Measurements from ENCODE around the gene BAG3. TPM values are rescaled to one million over a fixed set of nuclear protein-coding genes. Genes with fewer than 3 reads are reported as not detected.
"Not testable (repeated sequence)": the region's sequence is repeated elsewhere in the genome, so short reads cannot be mapped to it uniquely, and the experiment has no call there.

BAG3 gene
- total RNA-seq, 4 donors from 2014 or later: 337 to 626 (median 393) TPM

GRCh38 chr10:119706521-119707278 lies 55.5 kb downstream of the BAG3 start:
- TF ChIP-seq CTCF (IDR thresholded peaks at IDR 0.05 in 4 of 5, conservative IDR thresholded peaks at IDR 0.05 in 1 of 5): no peak
- no peak for TF ChIP-seq POLR2A (IDR thresholded peaks at IDR 0.05)
- Histone ChIP-seq H3K27me3 (no peaks in the 10 kb centered on the region), H3K36me3 (no peaks in the 10 kb centered on the region), H3K4me1 (no peaks in the 10 kb centered on the region), H3K9me3 (no peaks in the 10 kb centered on the region), H3K4me3 (no peak overlapping the region), H3K27ac (no peak overlapping the region)
- intact Hi-C loops (cut with DNase I; ENCODE audit: low total_unique reads): no loop called here
- DNase-seq (no peak), ATAC-seq (no peak)
- in situ Hi-C loops (cut with MboI; ENCODE audit: low sequenced_read_pairs in 4 of 4): loop anchor here in 1 of 4 donors (25.0 kb wide), 1 partner anchor 94 kb away; no protein-coding TSS in a partner anchor

- ATAC-seq; H3K9me3 ChIP-seq; H3K4me3 ChIP-seq; DNase-seq; H3K4me1 ChIP-seq; H3K27me3 ChIP-seq; H3K27ac ChIP-seq; H3K36me3 ChIP-seq; intact Hi-C loops (cut with DNase I; ENCODE audit: low total_unique reads): not testable (repeated sequence)
- in situ Hi-C loops (cut with MboI; ENCODE audit: low sequenced_read_pairs in 4 of 4): loop anchor here in 1 of 4 donors (25.0 kb wide), 1 partner anchor 95 kb away; no protein-coding TSS in a partner anchor
These were observed 56.2 kb downstream of the BAG3 start for GRCh38 chr10:119707331-119707730.

- intact Hi-C loops (cut with DNase I; ENCODE audit: low total_unique reads); H3K4me1 ChIP-seq; H3K27me3 ChIP-seq; H3K27ac ChIP-seq; H3K4me3 ChIP-seq; DNase-seq; ATAC-seq; H3K36me3 ChIP-seq; H3K9me3 ChIP-seq: not testable (repeated sequence)
- in situ Hi-C loops (cut with MboI; ENCODE audit: low sequenced_read_pairs in 4 of 4): loop anchor here in 1 of 4 donors (25.0 kb wide), 1 partner anchor 99 kb away; no protein-coding TSS in a partner anchor
These were observed 59.8 kb downstream of the BAG3 start for GRCh38 chr10:119710935-119711334.

- in situ Hi-C loops (cut with MboI; ENCODE audit: low sequenced_read_pairs in 4 of 4): loop anchor here in 1 of 4 donors (25.0 kb wide), 1 partner anchor 102 kb away; no protein-coding TSS in a partner anchor
- intact Hi-C loops (cut with DNase I; ENCODE audit: low total_unique reads): no loop called here
- ATAC-seq: peak; percentile 44 to 51
These were observed 62.7 kb downstream of the BAG3 start for GRCh38 chr10:119713744-119714483.

GRCh38 chr10:119714484-119714816 lies 63.3 kb downstream of the BAG3 start:
- H3K36me3 ChIP-seq: no peaks in the 10 kb centered on the region
- peak overlapping the region; percentile 51 to 69 (median 56) for H3K27ac ChIP-seq
- intact Hi-C loops (cut with DNase I; ENCODE audit: low total_unique reads): no loop called here
- no peaks in the 10 kb centered on the region for H3K9me3 ChIP-seq
- peaks cover 8 to 9% of the 10 kb centered on the region in 2 donors for H3K4me1 ChIP-seq
- ATAC-seq: no peak
- DNase-seq: no peak
- no peak overlapping the region for H3K4me3 ChIP-seq
- in situ Hi-C loops (cut with MboI; ENCODE audit: low sequenced_read_pairs in 4 of 4): loop anchor here in 1 of 4 donors (25.0 kb wide), 1 partner anchor 102 kb away; no protein-coding TSS in a partner anchor
- H3K27me3 ChIP-seq: no peaks in the 10 kb centered on the region
- TF ChIP-seq POLR2A (IDR thresholded peaks at IDR 0.05) (no peak), CTCF (IDR thresholded peaks at IDR 0.05 in 4 of 5, conservative IDR thresholded peaks at IDR 0.05 in 1 of 5) (no peak)

More at GRCh38 chr10:119713744-119714483, 62.7 kb downstream of the BAG3 start:
- no peak for DNase-seq
- H3K27ac ChIP-seq: peak overlapping the region; percentile 51 to 69 (median 56)
- TF ChIP-seq CTCF (IDR thresholded peaks at IDR 0.05 in 4 of 5, conservative IDR thresholded peaks at IDR 0.05 in 1 of 5): no peak
- TF ChIP-seq POLR2A (IDR thresholded peaks at IDR 0.05): no peak
- H3K36me3 ChIP-seq: no peaks in the 10 kb centered on the region
- H3K4me1 ChIP-seq: peaks cover 8 to 9% of the 10 kb centered on the region in 2 donors
- no peaks in the 10 kb centered on the region for H3K27me3 ChIP-seq
- H3K9me3 ChIP-seq: no peaks in the 10 kb centered on the region
- H3K4me3 ChIP-seq: no peak overlapping the region
